Endothelial cell of umbilical vein (primary cell): Measurements from ENCODE around the gene NDUFA13. TPM values are rescaled to one million over a fixed set of nuclear protein-coding genes. Genes with fewer than 3 reads are reported as not detected.
A peak's percentile ranks its signal among the peaks of the same experiment; 100 is the strongest.

ENCODE experiments used
- Bru-seq: library from RNA; stranded (reverse); fragments of 400-500 nt; gene quantifications from one replicate; lab custom pipeline; 2021; lab: Mats Ljungman, UMichigan
- BruChase-seq, 2 experiments: library from RNA; stranded (reverse); fragments of 400-500 nt; gene quantifications; one replicate each; lab custom pipeline; 2021; lab: Mats Ljungman, UMichigan
- BruUV-seq: library from RNA; stranded (reverse); fragments of 400-500 nt; replicated peaks from 2 replicates; lab custom pipeline; 2021; lab: Mats Ljungman, UMichigan
- CTCF ChIA-PET: fragments of 300-600, 350-600 bp; sonication (Branson Sonifier 250); formaldehyde crosslinking; loops from one replicate; lab custom pipeline; 2021; ENCODE audit warnings: antibody characterized with exemption, inconsistent platforms; lab: Charles Lee
- POLR2A ChIA-PET: fragments of 300-600, 350-600 bp; sonication (Branson Sonifier 250); formaldehyde crosslinking; loops from one replicate; lab custom pipeline; 2021; ENCODE audit warnings: antibody characterized with exemption, inconsistent platforms; lab: Charles Lee
- DNase-seq: peaks from one replicate; pipeline ENCODE4 v3.0.0-alpha.2; 2011; ENCODE audit warnings: low read depth, low spot score
- FAIRE-seq: peaks from 2 replicates; lab custom pipeline; 2011; peaks lifted over from hg19 to GRCh38; lab: Jason Lieb, UNC
- H2AFZ ChIP-seq: 2 replicates; pipeline ENCODE4 v1.6.0; 2012; ENCODE audit warnings: low read depth, low read length, control low read depth, inconsistent platforms
- H3K27ac ChIP-seq: 2 replicates; pipeline ENCODE4 v1.5.1; 2011; ENCODE audit warnings: low read depth, mild to moderate bottlenecking, control low read depth, low read length, moderate library complexity; ENCODE audit not compliant: insufficient read depth
- H3K27me3 ChIP-seq, 2 experiments: 2 replicates each; pipeline versions ENCODE4 v1.6.0 to v1.6.1; 2011; ENCODE audit warnings: low read length in 2 of 2, mixed read lengths in 1 of 2; ENCODE audit not compliant: control insufficient read depth in 2 of 2, insufficient read depth in 2 of 2
- H3K36me3 ChIP-seq, 2 experiments: 2 replicates in 1 of 2; 3 replicates in 1 of 2; pipeline ENCODE4 v1.5.1; 2011; ENCODE audit warnings: low read length in 2 of 2, mild to moderate bottlenecking in 1 of 2, moderate library complexity in 1 of 2; ENCODE audit not compliant: control insufficient read depth in 2 of 2, insufficient read depth in 2 of 2; ENCODE audit errors: extremely low read depth in 1 of 2
- H3K4me1 ChIP-seq: 3 replicates; pipeline ENCODE4 v1.5.1; 2011; ENCODE audit warnings: mild to moderate bottlenecking, low read length; ENCODE audit not compliant: control insufficient read depth, insufficient read depth; ENCODE audit errors: extremely low read depth
- H3K4me2 ChIP-seq: 2 replicates; pipeline ENCODE4 v1.6.1; 2011; ENCODE audit warnings: low read length, control low read depth, mixed read lengths; ENCODE audit not compliant: insufficient read depth
- H3K4me3 ChIP-seq, 3 experiments: fragments of 200-600 bp in 1 of 3; sonication (generic), shearing (Covaris generic) in 1 of 3; replicated peaks in 1 of 3; 2 replicates each; pipeline ENCODE4 v1.5.1; 2011 to 2016; ENCODE audit warnings: control low read depth in 3 of 3, low read length in 3 of 3, mild to moderate bottlenecking in 2 of 3, inconsistent platforms in 1 of 3, low read depth in 1 of 3, moderate library complexity in 1 of 3; ENCODE audit not compliant: insufficient read depth in 1 of 3
- H3K79me2 ChIP-seq: 2 replicates; pipeline ENCODE4 v1.6.0; 2012; ENCODE audit warnings: low read length, inconsistent platforms; ENCODE audit not compliant: control insufficient read depth, insufficient read depth
- H3K9ac ChIP-seq: replicated peaks from 2 replicates; pipeline ENCODE3; 2011; ENCODE audit warnings: low read length, control low read depth; ENCODE audit not compliant: insufficient read depth; ENCODE audit errors: extremely low read depth
- H3K9me1 ChIP-seq: replicated peaks from 3 replicates; pipeline ENCODE4 v1.6.0; 2011; ENCODE audit warnings: mild to moderate bottlenecking, low read length; ENCODE audit not compliant: control insufficient read depth, insufficient read depth; ENCODE audit errors: extremely low read depth
- H3K9me3 ChIP-seq: replicated peaks from 2 replicates; pipeline ENCODE4 v1.5.1; 2012; ENCODE audit warnings: low read length, inconsistent platforms; ENCODE audit not compliant: control insufficient read depth, insufficient read depth
- H4K20me1 ChIP-seq: replicated peaks from 2 replicates; pipeline ENCODE3; 2011; ENCODE audit warnings: mild to moderate bottlenecking, low read length; ENCODE audit not compliant: control insufficient read depth, insufficient read depth; ENCODE audit errors: extremely low read depth
- JUN ChIP-seq: IDR thresholded peaks from 2 replicates; pipeline ENCODE4 v1.6.1; 2011; ENCODE audit warnings: borderline replicate concordance, low read depth; ENCODE audit not compliant: insufficient read length, insufficient read depth
- POLR2A ChIP-seq: IDR thresholded peaks from 2 replicates; pipeline ENCODE4 v1.6.1; 2012; ENCODE audit warnings: low read depth, mild to moderate bottlenecking, control low read depth, low read length
- POLR2AphosphoS5 ChIP-seq: IDR thresholded peaks from 2 replicates; pipeline ENCODE4 v1.6.1; 2012; ENCODE audit warnings: low read depth, mild to moderate bottlenecking, control low read depth, low read length, moderate library complexity; ENCODE audit not compliant: insufficient read depth
- dilution Hi-C: fragments of 300-500 bp; cut with MboI; formaldehyde crosslinking; loops from one replicate; pipeline ENCODE4 v1.15.0; 2019; ENCODE audit warnings: low sequenced_read_pairs; ENCODE audit not compliant: extremely low pct_ligation_motif_present
- intact Hi-C: fragments of 100-400 bp; cut with micrococcal nuclease; formaldehyde crosslinking; loops from one replicate; pipeline ENCODE4 v1.10.0; 2022
- long read RNA-seq: library from polyadenylated mRNA; stranded (forward); transcript quantifications from one replicate; pipeline ENCODE4 v2.0.0, GENCODE V29; 2021
- polyA minus RNA-seq, 3 experiments: library from RNA; depleted of rRNA, polyadenylated mRNA; stranded (reverse); fragments of >200 nt; gene quantifications; 1 replicate in 1 of 3; 2 replicates in 2 of 3; pipeline ENCODE4 v1.2.3, GENCODE V29; 2011
- polyA plus RNA-seq, 4 experiments: library from polyadenylated mRNA; depleted of rRNA in 3 of 4; stranded (reverse) in 3 of 4; unstranded in 1 of 4; fragments of >200 nt; gene quantifications; 2 replicates each; pipeline versions ENCODE4 v1.2.1 to v1.2.3, GENCODE V29; 2011 to 2012; ENCODE audit warnings: missing spikeins in 1 of 4
- total RNA-seq: library from RNA; stranded (reverse); gene quantifications from 2 replicates; pipeline ENCODE4 v1.2.3, GENCODE V29; 2021
- TF ChIP-seq, protein P1 (sequence below), 2 donors: IDR thresholded peaks; 1 replicate in 1 of 2; 2 replicates in 1 of 2; pipeline ENCODE4 v1.5.1; 2011; ENCODE audit warnings: low read length in 2 of 2, mild to moderate bottlenecking in 2 of 2, moderate library complexity in 2 of 2, control low read depth in 1 of 2, inconsistent platforms in 1 of 2, low read depth in 1 of 2; ENCODE audit not compliant: insufficient read depth in 1 of 2; ENCODE audit errors: extremely low read depth in 1 of 2

The NDUFA13 gene
- 246 and 252 TPM in 2 replicates for total RNA-seq
- 799 and 837 TPM in 2 replicates for polyA plus RNA-seq
- polyA plus RNA-seq (2011; cell fraction: cytosol; rRNA removed): 504 and 596 TPM in 2 replicates
- polyA plus RNA-seq (2011; cell fraction: nucleus; rRNA removed): 151 and 220 TPM in 2 replicates
- 252 and 475 TPM in 2 replicates for polyA plus RNA-seq (2012)
- polyA minus RNA-seq: 101 and 104 TPM in 2 replicates
- polyA minus RNA-seq (2011; cell fraction: cytosol; rRNA and poly(A)+ RNA removed): 86.4 TPM
- polyA minus RNA-seq (2011; cell fraction: nucleus; rRNA and poly(A)+ RNA removed): 23.7 and 36.8 TPM in 2 replicates
- Bru-seq, nascent RNA: percentile 80 among the genes with signal in this experiment
- BruChase-seq, experiment 1, labeled RNA remaining after a 6-hour chase: percentile 92 among the genes with signal in this experiment
- BruChase-seq, experiment 2, labeled RNA remaining after a 2-hour chase: percentile 78 among the genes with signal in this experiment
- long read RNA-seq, transcript NDUFA13-204 (5 exons, 991 nt): major isoform, 933 of 934 reads
- long read RNA-seq, partial matches to known transcripts: 0 of 934 reads
- long read RNA-seq, other reads (novel, unspliced or antisense): 0 of 934 reads

GRCh38 chr19:19515642-19516519, at the start of gene NDUFA13:
NDUFA13 (plus strand) TSS chr19:19516225; CDS start chr19:19516239, 14 bp downstream.
- CTCF ChIA-PET: interaction anchor here (1.4 kb wide), 1 partner anchor 26 kb away, joined by 6 read pairs; no protein-coding TSS in a partner anchor
- Histone ChIP-seq H3K79me2 (peaks cover 24% of the 10 kb centered on the region), H4K20me1 (no peaks in the 10 kb centered on the region), H3K36me3 (peaks cover 3 to 4% of the 10 kb centered on the region in 2 experiments), H3K27me3 (no peaks in the 10 kb centered on the region), H3K9me1 (no peaks in the 10 kb centered on the region), H2AFZ (peak within 1 kb of the TSS; percentile 96), H3K27ac (peak within 1 kb of the TSS; percentile 68), H3K4me2 (peak within 1 kb of the TSS; percentile 90), H3K9me3 (no peaks in the 10 kb centered on the region), H3K9ac (peak within 1 kb of the TSS; percentile 89), H3K4me3 (peak within 1 kb of the TSS; percentile 90 to 99 (median 94)), H3K4me1 (peaks cover 11% of the 10 kb centered on the region)
- intact Hi-C loops (loop anchor here (1.0 kb wide), 1 partner anchor 25 kb away; no protein-coding TSS in a partner anchor), dilution Hi-C loops (no loop called here)
- DNase-seq (peak; percentile 93), FAIRE-seq (peak; percentile 97)
- BruUV-seq: TSS peak; percentile 95
- POLR2A ChIA-PET: no interaction called here
- TF ChIP-seq, protein P1, sequence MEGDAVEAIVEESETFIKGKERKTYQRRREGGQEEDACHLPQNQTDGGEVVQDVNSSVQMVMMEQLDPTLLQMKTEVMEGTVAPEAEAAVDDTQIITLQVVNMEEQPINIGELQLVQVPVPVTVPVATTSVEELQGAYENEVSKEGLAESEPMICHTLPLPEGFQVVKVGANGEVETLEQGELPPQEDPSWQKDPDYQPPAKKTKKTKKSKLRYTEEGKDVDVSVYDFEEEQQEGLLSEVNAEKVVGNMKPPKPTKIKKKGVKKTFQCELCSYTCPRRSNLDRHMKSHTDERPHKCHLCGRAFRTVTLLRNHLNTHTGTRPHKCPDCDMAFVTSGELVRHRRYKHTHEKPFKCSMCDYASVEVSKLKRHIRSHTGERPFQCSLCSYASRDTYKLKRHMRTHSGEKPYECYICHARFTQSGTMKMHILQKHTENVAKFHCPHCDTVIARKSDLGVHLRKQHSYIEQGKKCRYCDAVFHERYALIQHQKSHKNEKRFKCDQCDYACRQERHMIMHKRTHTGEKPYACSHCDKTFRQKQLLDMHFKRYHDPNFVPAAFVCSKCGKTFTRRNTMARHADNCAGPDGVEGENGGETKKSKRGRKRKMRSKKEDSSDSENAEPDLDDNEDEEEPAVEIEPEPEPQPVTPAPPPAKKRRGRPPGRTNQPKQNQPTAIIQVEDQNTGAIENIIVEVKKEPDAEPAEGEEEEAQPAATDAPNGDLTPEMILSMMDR (IDR thresholded peaks at IDR 0.05; ENCODE audit: extremely low read depth in 1 of 2, insufficient read depth in 1 of 2, low read depth in 1 of 2, low read length in 2 of 2): peak in 1 of 2 donors; percentile 17
- TF ChIP-seq POLR2AphosphoS5: peak; percentile 99
- no peak for TF ChIP-seq JUN
- TF ChIP-seq POLR2A: peak; percentile 91
